ENCODE results near the gene MAP1LC3B. TPM values are rescaled to one million over a fixed set of nuclear protein-coding genes. Genes with fewer than 3 reads are reported as not detected.

The MAP1LC3B gene
- total and polyA plus RNA-seq, 2 of the 8 experiments (the other 6 are each of a cell fraction or from before 2014, with no cell fraction given), result 29.5 to 48.5 TPM

DNA sequence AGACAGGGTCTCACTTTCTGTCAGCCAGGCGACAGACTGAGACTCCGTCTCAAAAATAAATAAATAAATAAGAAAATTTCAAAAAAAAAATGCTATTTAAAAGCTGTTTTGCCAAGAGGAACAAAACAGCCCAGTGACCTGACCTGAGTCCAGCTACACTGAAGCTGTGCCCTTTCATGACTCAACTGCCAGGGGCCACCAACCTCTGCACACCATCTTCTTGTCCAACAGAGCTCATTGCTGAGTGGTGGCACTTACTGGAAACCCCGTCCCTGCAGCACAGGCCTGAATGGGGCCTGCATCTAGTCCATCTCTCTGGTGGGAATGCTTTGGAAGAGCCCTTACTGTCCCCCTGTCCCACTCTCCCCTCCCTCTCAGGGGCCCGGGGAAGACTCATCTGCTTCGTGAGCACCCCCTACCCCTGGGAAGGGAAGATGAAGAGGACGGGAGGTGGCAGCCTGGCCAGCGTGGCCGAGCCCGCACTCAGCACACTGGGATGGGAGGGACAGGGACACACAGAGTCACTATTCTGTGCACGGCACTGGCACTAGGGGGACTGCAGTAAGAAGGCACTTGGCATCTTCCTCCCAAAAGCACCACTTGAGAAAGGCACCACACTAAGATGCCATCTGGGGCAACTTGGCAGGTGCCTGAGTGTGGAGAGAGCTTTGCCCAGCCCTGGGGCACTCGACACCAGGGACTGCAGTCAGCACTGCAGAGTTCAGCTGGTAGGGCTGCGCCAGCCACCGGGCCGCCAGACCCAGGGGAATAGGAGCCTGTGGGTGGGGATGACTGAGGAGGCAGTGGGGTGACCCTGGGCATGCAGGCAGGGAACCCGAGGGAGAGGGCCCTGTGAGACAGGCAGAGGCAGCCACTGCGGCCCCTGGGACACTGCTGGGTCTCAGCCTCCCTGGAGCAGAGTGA lies 22.1 kb upstream of the MAP1LC3B start:
- H3K4ac ChIP-seq (replicated peaks; ENCODE audit: insufficient read length, low read depth, low read length), result no peak overlapping the region
- FAIRE-seq (no peak), DNase-seq (ENCODE audit: low read depth in 1 of 2, low spot score in 2 of 2) (no peak)
- peaks cover 0 to 8% (median 0%) of the 10 kb centered on the region in 4 experiments; a peak in 2 of 7 replicates for H3K4me1 ChIP-seq (replicated peaks in 1 of 4; ENCODE audit: control insufficient read depth in 3 of 4, insufficient read depth in 4 of 4, low read length in 3 of 4)
- CTCF ChIA-PET (ENCODE audit: partially characterized antibody), result interaction anchor here (0.6 to 2.4 kb wide), 2 partner anchors 13 to 25 kb away, joined by 3 to 7 read pairs; partner anchors contain the start of gene FBXO31
- no peak overlapping the region for H3K14ac ChIP-seq (ENCODE audit: insufficient read length)
- 87% methylated on average over 16 of the region's 16 CpGs; no CpG with 5 or more reads in 1 of the 2 experiments for WGBS, 2 experiments (ENCODE audit: extremely low coverage in 1 of 2, insufficient coverage in 1 of 2, insufficient read length in 1 of 2, insufficient replicate concordance in 2 of 2, low coverage in 1 of 2, low lambda C conversion rate in 2 of 2, missing lambda C conversion rate in 1 of 2)
- no peak overlapping the region for H2AFZ ChIP-seq (ENCODE audit: low read length)
- no peak overlapping the region; the same call in 1 of the 2 replicates for H3K18ac ChIP-seq (ENCODE audit: extremely low read depth, low read length)
- H4K20me1 ChIP-seq (replicated peaks in 1 of 2; ENCODE audit: control insufficient read depth in 1 of 2, insufficient read depth in 2 of 2, low read length in 2 of 2), result peaks cover 4 to 15% of the 10 kb centered on the region in 2 experiments
- no peak overlapping the region for H3K4me3 ChIP-seq (ENCODE audit: extremely low read depth in 1 of 4, insufficient read depth in 2 of 4, low read depth in 3 of 4, low read length in 4 of 4)
- peaks cover 0 to 37% of the 10 kb centered on the region in 2 experiments; a peak in 2 of 4 replicates for H3K79me2 ChIP-seq (ENCODE audit: control insufficient read depth in 1 of 2, insufficient read depth in 2 of 2, low read length in 2 of 2)
- no peak overlapping the region for H2BK120ac ChIP-seq (replicated peaks; ENCODE audit: low read depth, low read length)
- H3K9ac ChIP-seq (replicated peaks in 1 of 4; ENCODE audit: extremely low read depth in 1 of 4, low read depth in 3 of 4, low read length in 3 of 4), result no peak overlapping the region; a peak in 1 of 7 replicates
- no peaks in the 10 kb centered on the region for H3K23me2 ChIP-seq (ENCODE audit: low read depth, low read length)
- no peaks in the 10 kb centered on the region for H3K27me3 ChIP-seq (replicated peaks in 1 of 4; ENCODE audit: control insufficient read depth in 3 of 4, extremely low read depth in 1 of 4, insufficient read depth in 3 of 4, low read length in 3 of 4)
- no peak overlapping the region for H2BK12ac ChIP-seq (ENCODE audit: low read depth, low read length)
- TF ChIP-seq, protein P1, sequence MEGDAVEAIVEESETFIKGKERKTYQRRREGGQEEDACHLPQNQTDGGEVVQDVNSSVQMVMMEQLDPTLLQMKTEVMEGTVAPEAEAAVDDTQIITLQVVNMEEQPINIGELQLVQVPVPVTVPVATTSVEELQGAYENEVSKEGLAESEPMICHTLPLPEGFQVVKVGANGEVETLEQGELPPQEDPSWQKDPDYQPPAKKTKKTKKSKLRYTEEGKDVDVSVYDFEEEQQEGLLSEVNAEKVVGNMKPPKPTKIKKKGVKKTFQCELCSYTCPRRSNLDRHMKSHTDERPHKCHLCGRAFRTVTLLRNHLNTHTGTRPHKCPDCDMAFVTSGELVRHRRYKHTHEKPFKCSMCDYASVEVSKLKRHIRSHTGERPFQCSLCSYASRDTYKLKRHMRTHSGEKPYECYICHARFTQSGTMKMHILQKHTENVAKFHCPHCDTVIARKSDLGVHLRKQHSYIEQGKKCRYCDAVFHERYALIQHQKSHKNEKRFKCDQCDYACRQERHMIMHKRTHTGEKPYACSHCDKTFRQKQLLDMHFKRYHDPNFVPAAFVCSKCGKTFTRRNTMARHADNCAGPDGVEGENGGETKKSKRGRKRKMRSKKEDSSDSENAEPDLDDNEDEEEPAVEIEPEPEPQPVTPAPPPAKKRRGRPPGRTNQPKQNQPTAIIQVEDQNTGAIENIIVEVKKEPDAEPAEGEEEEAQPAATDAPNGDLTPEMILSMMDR (IDR thresholded peaks at IDR 0.05; ENCODE audit: control extremely low read depth in 1 of 3, insufficient read depth in 1 of 3, low read depth in 1 of 3, low read length in 3 of 3), result no peak
- H3K9me3 ChIP-seq (ENCODE audit: insufficient read depth in 2 of 2, low read depth in 1 of 2, low read length in 1 of 2), result no peaks in the 10 kb centered on the region
- H2BK20ac ChIP-seq (ENCODE audit: low read length), result no peak overlapping the region
- H2BK5ac ChIP-seq (ENCODE audit: low read depth, low read length), result no peak overlapping the region
- H3K23ac ChIP-seq (ENCODE audit: insufficient read length), result no peak overlapping the region
- H3K27ac ChIP-seq (ENCODE audit: low read depth, low read length), result no peak overlapping the region
- H3K36me3 ChIP-seq (ENCODE audit: control insufficient read depth in 2 of 4, insufficient read depth in 4 of 4, low read length in 3 of 4), result no peaks in the 10 kb centered on the region
- no peak overlapping the region for H3K4me2 ChIP-seq (ENCODE audit: insufficient read depth in 1 of 2, low read depth in 2 of 2, low read length in 2 of 2)
- H2BK15ac ChIP-seq (ENCODE audit: low read length), result no peak overlapping the region
- H3K56ac ChIP-seq (replicated peaks; ENCODE audit: insufficient read length, low read depth, low read length), result no peak overlapping the region
- no peak overlapping the region for H4K5ac ChIP-seq (ENCODE audit: insufficient read length, low read depth, low read length)
- no peak overlapping the region for H4K91ac ChIP-seq (replicated peaks; ENCODE audit: insufficient read length, low read length)
- peaks cover 9% of the 10 kb centered on the region for H3K79me1 ChIP-seq (ENCODE audit: low read depth, low read length)
- no peak overlapping the region for H2AK5ac ChIP-seq (ENCODE audit: low read depth, low read length)
- POLR2A ChIA-PET (ENCODE audit: partially characterized antibody), result interaction anchor here (0.8 kb wide), 1 partner anchor 14 kb away, joined by 5 read pairs; no protein-coding TSS in a partner anchor
- H4K8ac ChIP-seq (ENCODE audit: extremely low read depth, insufficient read depth, low read length), result no peak overlapping the region
